ENCODE results near the gene OMA1. TPM values are rescaled to one million over a fixed set of nuclear protein-coding genes. Genes with fewer than 3 reads are reported as not detected.

Gene OMA1
- total and polyA plus RNA-seq, 10 of the 15 experiments (the other 5 are each of a cell fraction or from before 2014, with no cell fraction given): 23.6 to 67.1 (median 47.1) TPM

- ATAC-seq (no peak), FAIRE-seq (no peak), DNase-seq (ENCODE audit: low read depth, low spot score) (no peak)
- Histone ChIP-seq H3K36me3 (ENCODE audit: control insufficient read depth in 2 of 2, insufficient read depth in 2 of 2, low read length in 1 of 2) (no peaks in the 10 kb centered on the region), H4K20me1 (ENCODE audit: control insufficient read depth, insufficient read depth) (no peaks in the 10 kb centered on the region), H2AFZ (ENCODE audit: control insufficient read depth, low read depth, low read length) (no peak overlapping the region), H3K27ac (ENCODE audit: control insufficient read depth, insufficient read depth) (no peak overlapping the region), H3K27me3 (replicated peaks in 1 of 2; ENCODE audit: control insufficient read depth in 2 of 2, insufficient read depth in 2 of 2, low read length in 1 of 2) (no peaks in the 10 kb centered on the region), H3K79me2 (ENCODE audit: control insufficient read depth, insufficient read depth, low read length) (no peaks in the 10 kb centered on the region), H3K4me2 (ENCODE audit: control insufficient read depth, insufficient read depth) (no peak overlapping the region), H3K9me3 (replicated peaks; ENCODE audit: control insufficient read depth, insufficient read depth, low read length) (no peaks in the 10 kb centered on the region), H3K4me1 (ENCODE audit: control insufficient read depth, insufficient read depth, low read length) (no peaks in the 10 kb centered on the region), H3K9ac (ENCODE audit: control insufficient read depth, insufficient read depth, low read length) (no peak overlapping the region), H3K4me3 (no peak overlapping the region)
- BruUV-seq (replicated peaks): no TSS peak
- ChIA-PET RAD21 (ENCODE audit: unreplicated experiment) (no interaction called here), CTCF (interaction anchor here (0.6 to 0.7 kb wide), 2 partner anchors 9 to 15 kb away, joined by 3 read pairs; no protein-coding TSS in a partner anchor), SMC1A (ENCODE audit: uncharacterized antibody, unreplicated experiment) (no interaction called here), POLR2A (no interaction called here)
- TF ChIP-seq NFXL1 (IDR thresholded peaks at IDR 0.05; ENCODE audit: borderline replicate concordance): no peak
- no peak for TF ChIP-seq RB1 (IDR thresholded peaks at IDR 0.05; ENCODE audit: borderline replicate concordance)
- TF ChIP-seq CHD2 (IDR thresholded peaks at IDR 0.05; ENCODE audit: borderline replicate concordance, low read depth, low read length): no peak
- no peak for TF ChIP-seq PBX3 (IDR thresholded peaks at IDR 0.05; ENCODE audit: insufficient replicate concordance, low read depth, low read length)
- TF ChIP-seq HDGF (IDR thresholded peaks at IDR 0.05): no peak
- TF ChIP-seq ZNF687 (IDR thresholded peaks at IDR 0.05): no peak
- no peak for TF ChIP-seq MXI1 (IDR thresholded peaks at IDR 0.05; ENCODE audit: low read depth, low read length)
- WGBS (ENCODE audit: insufficient coverage, insufficient replicate concordance, low lambda C conversion rate, missing lambda C conversion rate): 61% methylated on average over 3 of the region's 3 CpGs
- in situ Hi-C loops (cut with MboI) (no loop called here), intact Hi-C loops (cut with micrococcal nuclease; ENCODE audit: unreplicated experiment) (no loop called here)
These were observed 70.3 kb downstream of the OMA1 start for GRCh38 chr1:58476179-58476578.

Data from GM12878 (cell line).